BJ (cell line): ENCODE results near the gene ATPAF1. TPM values are rescaled to one million over a fixed set of nuclear protein-coding genes. Genes with fewer than 3 reads are reported as not detected.
"Not testable (repeated sequence)": the region's sequence is repeated elsewhere in the genome, so short reads cannot be mapped to it uniquely, and the experiment has no call there.

Source experiments
- CTCF ChIA-PET: fragments of 350-600 bp; formaldehyde crosslinking; extraction: SDS; loops from one replicate; lab custom pipeline; 2021; ENCODE audit warnings: antibody characterized with exemption, inconsistent platforms; lab: Yijun Ruan, JAX
- POLR2A ChIA-PET: fragments of 300-600 bp; sonication (Branson Sonifier 250); formaldehyde crosslinking; extraction: SDS; loops from one replicate; lab custom pipeline; 2021; ENCODE audit warnings: antibody characterized with exemption; lab: Charles Lee
- DNase-seq: peaks from one replicate; pipeline ENCODE4 v3.0.0-alpha.2; 2011; ENCODE audit warnings: low read depth
- H3K27me3 ChIP-seq: 2 replicates; pipeline ENCODE4 v1.6.0; 2011; ENCODE audit warnings: low read length; ENCODE audit not compliant: control insufficient read depth, insufficient read depth
- H3K36me3 ChIP-seq: 2 replicates; pipeline ENCODE4 v1.5.1; 2011; ENCODE audit warnings: low read length; ENCODE audit not compliant: control insufficient read depth, insufficient read depth
- H3K4me3 ChIP-seq: 2 replicates; pipeline ENCODE4 v1.5.1; 2011; ENCODE audit warnings: low read depth, mild to moderate bottlenecking, control low read depth, low read length
- CTCF ChIP-seq: IDR thresholded peaks from 2 replicates; pipeline ENCODE4 v1.5.1; 2011; ENCODE audit warnings: low read depth, mild to moderate bottlenecking, control low read depth, inconsistent platforms, low read length, moderate library complexity; ENCODE audit not compliant: insufficient read depth
- polyA plus RNA-seq: library from polyadenylated mRNA; depleted of rRNA; stranded (reverse); fragments of >200 nt; gene quantifications from 2 replicates; pipeline ENCODE4 v1.2.3, GENCODE V29; 2011

ATPAF1 gene
- polyA plus RNA-seq, 1 experiment = 37.0 TPM

GRCh38 chr1:46665983-46666382 lies 2.2 kb downstream of the ATPAF1 start:
- ChIA-PET POLR2A (no interaction called here), CTCF (interaction anchor here (1.3 to 2.1 kb wide), 3 partner anchors 9 to 12 kb away, joined by 3 to 5 read pairs (median 4); no protein-coding TSS in a partner anchor)
- Histone ChIP-seq H3K27me3 (no peaks in the 10 kb centered on the region), H3K4me3 (no peak overlapping the region), H3K36me3 (peaks cover 7% of the 10 kb centered on the region)
- TF ChIP-seq CTCF = no peak
- no peak for DNase-seq

- CTCF ChIA-PET, H3K4me3 ChIP-seq, DNase-seq, H3K36me3 ChIP-seq, POLR2A ChIA-PET, H3K27me3 ChIP-seq: not testable (repeated sequence)
Measured at GRCh38 chr1:46662919-46663318, 5.2 kb downstream of the ATPAF1 start.

GRCh38 chr1:46660116-46660515 lies 8.0 kb downstream of the ATPAF1 start:
- not testable (repeated sequence) for H3K4me3 ChIP-seq, H3K36me3 ChIP-seq, H3K27me3 ChIP-seq, DNase-seq
- POLR2A ChIA-PET = interaction anchor here (0.6 to 0.7 kb wide), 2 partner anchors 44 to 59 kb away, joined by 3 read pairs; partner anchors contain the start of genes EFCAB14 and MOB3C
- CTCF ChIA-PET = interaction anchor here (0.6 kb wide), 1 partner anchor 12 kb away, joined by 3 read pairs; no protein-coding TSS in a partner anchor

- TF ChIP-seq CTCF = no peak
- Histone ChIP-seq H3K4me3 (no peak overlapping the region), H3K27me3 (no peaks in the 10 kb centered on the region), H3K36me3 (peaks cover 2% of the 10 kb centered on the region)
- no peak for DNase-seq
- ChIA-PET POLR2A (no interaction called here), CTCF (interaction anchor here (0.6 kb wide), 1 partner anchor 13 kb away, joined by 3 read pairs; no protein-coding TSS in a partner anchor)
Measured at GRCh38 chr1:46659307-46659870, 8.8 kb downstream of the ATPAF1 start.

- no peaks in the 10 kb centered on the region for H3K27me3 ChIP-seq
- CTCF ChIA-PET = interaction anchor here (0.9 to 1.0 kb wide), 2 partner anchors 17 to 60 kb away, joined by 3 read pairs; no protein-coding TSS in a partner anchor
- POLR2A ChIA-PET = interaction anchor here (0.6 kb wide), 1 partner anchor 329 kb away, joined by 4 read pairs; no protein-coding TSS in a partner anchor
- DNase-seq = no peak
- H3K36me3 ChIP-seq = no peaks in the 10 kb centered on the region; the same call in 1 of the 2 replicates
- H3K4me3 ChIP-seq = no peak overlapping the region
- no peak for TF ChIP-seq CTCF
Measured at GRCh38 chr1:46657775-46658174, 10.4 kb downstream of the ATPAF1 start.

GRCh38 chr1:46656643-46657042 lies 11.5 kb downstream of the ATPAF1 start:
- ChIA-PET POLR2A (no interaction called here), CTCF (interaction anchor here (0.9 to 1.9 kb wide), 3 partner anchors 9 to 18 kb away, joined by 3 to 5 read pairs (median 3); partner anchors contain the start of gene ATPAF1)
- no peak for TF ChIP-seq CTCF
- Histone ChIP-seq H3K27me3 (no peaks in the 10 kb centered on the region), H3K4me3 (no peak overlapping the region), H3K36me3 (no peaks in the 10 kb centered on the region; the same call in 1 of the 2 replicates)
- no peak for DNase-seq
